K562 (cell line): Measurements from ENCODE around the gene ITGB2. TPM values are rescaled to one million over a fixed set of nuclear protein-coding genes. Genes with fewer than 3 reads are reported as not detected.

Experiments used
- ATAC-seq: fragments of 200-7000 bp; cut with Tn5 transposase; 3 replicates; pipeline ENCODE4 v1.9.1; 2020; ENCODE audit warnings: moderate library complexity
- BruUV-seq: library from RNA; stranded (reverse); fragments of 400-500 nt; replicated peaks from 2 replicates; lab custom pipeline; 2021; lab: Mats Ljungman, UMichigan
- CTCF ChIA-PET: fragments of 300-600 bp; formaldehyde crosslinking; extraction: SDS; loops from one replicate; lab custom pipeline; 2021; ENCODE audit warnings: low intra/inter-chr PET ratio; lab: Yijun Ruan, JAX
- POLR2A ChIA-PET: fragments of 300-600, 350-650 bp; sonication (Branson Sonifier 250); formaldehyde crosslinking; extraction: SDS; loops from one replicate; lab custom pipeline; 2021; ENCODE audit warnings: antibody characterized with exemption, inconsistent platforms; lab: Yijun Ruan, JAX
- DNase-seq, 4 experiments: peaks; one replicate each; pipeline versions ENCODE4 v3.0.0 to v3.0.0-alpha.2; 2011 to 2018; ENCODE audit warnings: low spot score in 3 of 4, mixed read lengths in 3 of 4; ENCODE audit errors: extremely low read depth in 1 of 4
- FAIRE-seq: peaks from 2 replicates; lab custom pipeline; 2011; peaks lifted over from hg19 to GRCh38; lab: Jason Lieb, UNC
- H2AFZ ChIP-seq: 2 replicates; pipeline ENCODE4 v1.6.0; 2011; ENCODE audit warnings: low read depth, low read length, control low read depth, inconsistent platforms
- H3K27ac ChIP-seq: fragments of 200-600 bp; 3 replicates; pipeline ENCODE4 v1.8.0; 2011; ENCODE audit warnings: low read depth, mild to moderate bottlenecking, control low read depth, inconsistent platforms, low read length, moderate library complexity, mixed read lengths; ENCODE audit errors: extremely low read depth
- H3K27me3 ChIP-seq, 2 experiments: fragments of 300-600 bp in 1 of 2; 2 replicates in 1 of 2; 3 replicates in 1 of 2; pipeline versions ENCODE4 v1.6.0 to v1.8.0; 2011; ENCODE audit warnings: inconsistent platforms in 2 of 2, low read length in 2 of 2, mild to moderate bottlenecking in 1 of 2, mixed read lengths in 1 of 2, moderate library complexity in 1 of 2; ENCODE audit not compliant: control insufficient read depth in 2 of 2, insufficient read depth in 2 of 2
- H3K36me3 ChIP-seq: fragments of 300-600 bp; 3 replicates; pipeline ENCODE4 v1.8.0; 2011; ENCODE audit warnings: mild to moderate bottlenecking, low read length, inconsistent platforms; ENCODE audit not compliant: control insufficient read depth, insufficient read depth
- H3K4me1 ChIP-seq, 2 experiments: fragments of 200-600 bp in 1 of 2; replicated peaks in 1 of 2; 2 replicates in 1 of 2; 3 replicates in 1 of 2; pipeline versions ENCODE4 v1.5.1 to v1.8.0; 2011; ENCODE audit warnings: inconsistent platforms in 2 of 2, low read length in 2 of 2, mild to moderate bottlenecking in 1 of 2, mixed read lengths in 1 of 2, moderate library complexity in 1 of 2; ENCODE audit not compliant: control insufficient read depth in 2 of 2, insufficient read depth in 2 of 2
- H3K4me2 ChIP-seq: 2 replicates; pipeline ENCODE4 v1.6.1; 2011; ENCODE audit warnings: low read length, control low read depth, inconsistent platforms, mixed read lengths; ENCODE audit not compliant: insufficient read depth
- H3K4me3 ChIP-seq: fragments of 200-600 bp; sonication (generic), shearing (Covaris generic); 2 replicates; pipeline ENCODE4 v1.5.1; 2016; ENCODE audit warnings: control low read depth, inconsistent platforms
- H3K79me2 ChIP-seq: fragments of 200-600 bp; 3 replicates; pipeline ENCODE4 v1.8.0; 2011; ENCODE audit warnings: low read length, inconsistent platforms; ENCODE audit not compliant: control insufficient read depth, insufficient read depth
- H3K9ac ChIP-seq, 2 experiments: 2 replicates each; pipeline versions ENCODE4 v1.6.0 to v1.6.1; 2011; ENCODE audit warnings: low read depth in 2 of 2, low read length in 2 of 2, control low read depth in 1 of 2, inconsistent platforms in 1 of 2, mild to moderate bottlenecking in 1 of 2, mixed read lengths in 1 of 2; ENCODE audit not compliant: insufficient read depth in 1 of 2
- H3K9me1 ChIP-seq: one replicate; pipeline ENCODE4 v1.6.0; 2011; ENCODE audit warnings: inconsistent platforms, mild to moderate bottlenecking, low read length, moderate library complexity; ENCODE audit not compliant: control insufficient read depth, insufficient read depth
- H3K9me3 ChIP-seq: replicated peaks from 2 replicates; pipeline ENCODE4 v1.5.1; 2011; ENCODE audit warnings: low read depth, low read length, inconsistent platforms; ENCODE audit not compliant: control insufficient read depth, insufficient read depth
- H4K20me1 ChIP-seq: replicated peaks from 2 replicates; pipeline ENCODE4 v1.6.1; 2011; ENCODE audit warnings: low read length, inconsistent platforms, mixed read lengths; ENCODE audit not compliant: control insufficient read depth, insufficient read depth
- DACH1 ChIP-seq: fragments of 450-650 bp; IDR thresholded peaks from 2 replicates; pipeline ENCODE4 v1.6.1; 2018; ENCODE audit not compliant: partially characterized antibody
- ELF1 ChIP-seq: fragments of 200-800 bp; sonication (Bioruptor generic); IDR thresholded peaks from 2 replicates; pipeline ENCODE4 v1.6.1; 2016; ENCODE audit warnings: missing genetic modification characterization, missing compliant biosample characterization
- FOXK1 ChIP-seq: sonication (generic); formaldehyde crosslinking; IDR thresholded peaks from 2 replicates; pipeline ENCODE4 v1.8.0; 2022; ENCODE audit warnings: missing genetic modification reagents, mild to moderate bottlenecking, borderline replicate concordance
- HINFP ChIP-seq: fragments of 450-650 bp; conservative IDR thresholded peaks from 2 replicates; pipeline ENCODE4 v1.6.1; 2016; ENCODE audit warnings: missing genetic modification characterization, low read depth, mild to moderate bottlenecking, control low read depth, missing compliant biosample characterization
- MBD2 ChIP-seq: sonication (generic); IDR thresholded peaks from 2 replicates; pipeline ENCODE4 v1.6.1; 2016; ENCODE audit warnings: low read depth, borderline replicate concordance
- NCOA1 ChIP-seq: fragments of 450-650 bp; IDR thresholded peaks from 2 replicates; pipeline ENCODE4 v1.6.1; 2016; ENCODE audit warnings: low read depth
- POLR2G ChIP-seq: fragments of 200-400 bp; formaldehyde crosslinking; IDR thresholded peaks from 2 replicates; pipeline ENCODE4 v1.6.1; 2017; ENCODE audit warnings: low read depth, mild to moderate bottlenecking, antibody characterized with exemption, low read length, moderate library complexity
- TRIM28 ChIP-seq: fragments of 450-650 bp; IDR thresholded peaks from 2 replicates; pipeline ENCODE4 v1.6.1; 2017
- ZBTB33 ChIP-seq: sonication (generic); formaldehyde crosslinking; IDR thresholded peaks from 2 replicates; pipeline ENCODE4 v1.8.1; 2023; ENCODE audit warnings: mild to moderate bottlenecking, missing genetic modification reagents
- ZNF174 ChIP-seq: fragments of 250-450 bp; sonication (Bioruptor Pico); IDR thresholded peaks from 2 replicates; pipeline ENCODE4 v1.4.0; 2020; ENCODE audit warnings: mild to moderate bottlenecking
- WGBS: fragments of 100-300 bp; shearing (Covaris generic); methylation state at CpG from one replicate; pipeline ENCODE4 v1.1.6; 2016; ENCODE audit warnings: low coverage, mixed read lengths; ENCODE audit not compliant: insufficient coverage; ENCODE audit errors: missing lambda C conversion rate; 5-methylcytosine and 5-hydroxymethylcytosine counted together
- in situ Hi-C: fragments of 300-500 bp; cut with MboI; formaldehyde crosslinking; loops from 4 replicates; pipeline ENCODE4 v1.15.0; 2018; ENCODE audit warnings: inconsistent platforms, mixed read lengths
- intact Hi-C: fragments of 100-400 bp; cut with micrococcal nuclease; formaldehyde crosslinking; loops from 2 replicates; pipeline ENCODE4 v1.14.2; 2022
- polyA plus RNA-seq, 8 experiments: library from polyadenylated mRNA; depleted of rRNA in 4 of 8; stranded (reverse) in 5 of 8; unstranded in 3 of 8; fragments of >200 nt; fragmentation: Nextera tagmentation in 2 of 8; fragmentation: Illumina TruSeq in 1 of 8; extraction: Ambion mirVana in 2 of 8; extraction: Trizol in 1 of 8; gene quantifications; 2 replicates each; pipeline versions ENCODE4 v1.2.1 to v1.2.3, GENCODE V29; 2011 to 2014; ENCODE audit warnings: inconsistent platforms in 1 of 8, missing spikeins in 1 of 8
- total RNA-seq, 7 experiments: library from RNA; depleted of rRNA in 6 of 7; stranded (reverse); fragments of >200 nt in 6 of 7; fragmentation: Illumina TruSeq in 2 of 7; extraction: Trizol in 2 of 7; gene quantifications; 2 replicates each; pipeline versions ENCODE4 v1.2.1 to v1.2.3, GENCODE V29; 2011 to 2021; ENCODE audit warnings: low replicate concordance in 1 of 7

ITGB2 gene
- total and polyA plus RNA-seq, 9 of the 15 experiments (the other 6 are each of a cell fraction or from before 2014, with no cell fraction given) = 0.07 to 1.3 (median 0.51) TPM; not detected in 2

- no peak overlapping the region for H2AFZ ChIP-seq
- no peaks in the 10 kb centered on the region for H3K36me3 ChIP-seq
- DNase-seq (no peak), ATAC-seq (no peak), FAIRE-seq (no peak)
- H3K27ac ChIP-seq = no peak overlapping the region
- intact Hi-C loops (no loop called here), in situ Hi-C loops (no loop called here)
- ChIA-PET CTCF (no interaction called here), POLR2A (interaction anchor here (0.6 to 1.1 kb wide), 4 partner anchors 14 to 29 kb away, joined by 3 to 4 read pairs (median 3); partner anchors contain the start of gene SUMO3)
- peaks cover 10 to 47% of the 10 kb centered on the region in 2 experiments for H3K4me1 ChIP-seq
- 0 out of 4 replicates have a peak overlapping the region, but pooled peaks of 1 of the 2 experiments have one; percentile 17 for H3K9ac ChIP-seq
- H3K4me3 ChIP-seq = no peak overlapping the region
- peaks cover 14 to 36% of the 10 kb centered on the region in 2 experiments; a peak in 4 of 5 replicates for H3K27me3 ChIP-seq
- TF ChIP-seq ELF1 (tag) (no peak), TRIM28 (no peak), ZBTB33 (no peak), MBD2 (no peak), FOXK1 (no peak), NCOA1 (no peak), ZNF174 (CRISPR knock-in tag) (no peak), POLR2G (no peak), HINFP (tag) (no peak), DACH1 (no peak)
- H3K4me2 ChIP-seq = no peak overlapping the region
- H3K9me3 ChIP-seq = no peaks in the 10 kb centered on the region
- BruUV-seq = no TSS peak
- 16% methylated on average over 10 of the region's 11 CpGs for WGBS
- peaks cover 5% of the 10 kb centered on the region; the same call in 1 of the 2 replicates for H4K20me1 ChIP-seq
- no peaks in the 10 kb centered on the region for H3K79me2 ChIP-seq
- no peaks in the 10 kb centered on the region for H3K9me1 ChIP-seq
These were observed 79.9 kb downstream of the ITGB2 start for GRCh38 chr21:44840771-44841170.
